Activated B cell treated with CpG ODN at 0.5 μM for 24 hours (primary cell): Measurements from ENCODE around the gene NR1H3. TPM values are rescaled to one million over a fixed set of nuclear protein-coding genes. Genes with fewer than 3 reads are reported as not detected.

Source experiments
- ATAC-seq: fragments of 200-7000 bp; cut with Tn5 transposase; one replicate; pipeline ENCODE4 v1.10.0; 2021; ENCODE audit warnings: low read depth, mild to moderate bottlenecking, moderate library complexity
- CTCF ChIA-PET: fragments of 350-600 bp; sonication (Branson Sonifier 250); formaldehyde crosslinking; loops from one replicate; lab custom pipeline; 2021; ENCODE audit warnings: antibody characterized with exemption; lab: Charles Lee
- POLR2A ChIA-PET: fragments of 350-600 bp; sonication (Branson Sonifier 250); formaldehyde crosslinking; loops from one replicate; lab custom pipeline; 2021; ENCODE audit warnings: antibody characterized with exemption; lab: Charles Lee
- DNase-seq: peaks from one replicate; pipeline ENCODE4 v3.0.0; 2022
- H3K27ac Mint-ChIP-seq: one replicate; pipeline ENCODE4 v1.8.0; 2020; ENCODE audit warnings: mixed read lengths
- H3K27me3 Mint-ChIP-seq: one replicate; pipeline ENCODE4 v1.8.0; 2021; ENCODE audit warnings: mixed read lengths
- H3K36me3 Mint-ChIP-seq: one replicate; pipeline ENCODE4 v1.8.0; 2021; ENCODE audit warnings: low read depth, mixed read lengths
- H3K4me1 Mint-ChIP-seq: one replicate; pipeline ENCODE4 v1.8.0; 2021; ENCODE audit warnings: mixed read lengths
- H3K4me3 Mint-ChIP-seq: one replicate; pipeline ENCODE4 v1.8.0; 2020; ENCODE audit warnings: mild to moderate bottlenecking, mixed read lengths
- H3K9me3 Mint-ChIP-seq: one replicate; pipeline ENCODE4 v1.8.0; 2020; ENCODE audit warnings: mixed read lengths
- CTCF ChIP-seq: fragments of 200-600 bp; IDR thresholded peaks from one replicate; pipeline ENCODE4 v1.8.0; 2022; ENCODE audit warnings: antibody characterized with exemption, mild to moderate bottlenecking
- intact Hi-C: fragments of 100-400 bp; cut with micrococcal nuclease; formaldehyde crosslinking; loops from one replicate; pipeline ENCODE4 v1.15.1; 2024
- total RNA-seq: library from RNA; stranded (reverse); gene quantifications from 2 replicates; pipeline ENCODE4 v1.2.3, GENCODE V29; 2022

The NR1H3 gene
- total RNA-seq, 1 donor from 2014 or later = 3.9 TPM

- ATAC-seq = no peak
- no peak for TF ChIP-seq CTCF
- peaks cover 35% of the 10 kb centered on the region for H3K4me1 Mint-ChIP-seq
- peak overlapping the region; percentile 100 for H3K27ac Mint-ChIP-seq
- no peak for DNase-seq
- no peaks in the 10 kb centered on the region for H3K27me3 Mint-ChIP-seq
- ChIA-PET CTCF (interaction anchor here (0.9 to 2.0 kb wide), 5 partner anchors 28 to 44 kb away, joined by 3 to 5 read pairs (median 3); partner anchors contain the start of genes ARFGAP2 and PACSIN3), POLR2A (interaction anchor here (0.6 to 3.4 kb wide), 33 partner anchors 9 to 892 kb away, joined by 3 to 77 read pairs (median 6); partner anchors contain the start of genes ACP2, AGBL2, ARFGAP2 and ARHGAP1)
- peaks cover 35% of the 10 kb centered on the region for H3K36me3 Mint-ChIP-seq
- H3K9me3 Mint-ChIP-seq = no peaks in the 10 kb centered on the region
- intact Hi-C loops = loop anchor here (1.0 to 2.0 kb wide), 3 partner anchors 33 to 427 kb away; partner anchors contain the start of genes ACP2, CELF1 and MTCH2
- H3K4me3 Mint-ChIP-seq = peak overlapping the region; percentile 99
Measured at GRCh38 chr11:47215366-47215910, 42.4 kb upstream of the NR1H3 start.

- ChIA-PET CTCF (interaction anchor here (0.7 to 2.0 kb wide), 2 partner anchors 29 to 32 kb away, joined by 3 to 5 read pairs; partner anchors contain the start of genes ACP2 and PACSIN3), POLR2A (interaction anchor here (0.6 to 3.4 kb wide), 13 partner anchors 11 to 362 kb away, joined by 3 to 77 read pairs (median 14); partner anchors contain the start of genes ACP2, ARFGAP2, CELF1 and KBTBD4)
- H3K4me1 Mint-ChIP-seq = peaks cover 35% of the 10 kb centered on the region
- no peak for TF ChIP-seq CTCF
- intact Hi-C loops = loop anchor here (1.0 kb wide), 1 partner anchor 39 kb away; no protein-coding TSS in a partner anchor
- H3K9me3 Mint-ChIP-seq = no peaks in the 10 kb centered on the region
- peaks cover 40% of the 10 kb centered on the region for H3K36me3 Mint-ChIP-seq
- no peaks in the 10 kb centered on the region for H3K27me3 Mint-ChIP-seq
- ATAC-seq (peak; percentile 38), DNase-seq (peak; percentile 42)
- H3K27ac Mint-ChIP-seq = peak overlapping the region; percentile 100
- H3K4me3 Mint-ChIP-seq = peak overlapping the region; percentile 99
Measured at GRCh38 chr11:47216121-47216798, 41.5 kb upstream of the NR1H3 start.

DNA sequence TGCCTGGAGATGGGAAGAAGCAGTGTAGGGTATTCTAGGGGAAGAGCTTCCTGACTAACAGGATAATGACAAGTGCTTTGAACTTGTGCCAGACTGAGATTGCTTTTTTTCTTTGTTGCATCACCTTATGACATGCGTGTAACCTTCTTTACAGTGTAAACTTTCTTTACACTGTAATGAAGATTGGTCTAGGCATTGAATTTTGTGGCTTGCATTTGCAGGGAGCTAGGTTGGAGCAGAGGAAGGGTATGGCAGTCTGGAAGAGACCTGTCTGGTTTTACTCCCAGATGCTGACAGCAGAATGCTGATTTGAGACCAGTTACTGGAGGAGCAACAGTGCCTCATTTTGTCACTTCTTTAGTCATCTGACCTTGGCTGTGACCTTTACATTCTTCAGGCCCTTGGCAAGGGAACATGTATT, 37.4 kb upstream of the NR1H3 start:
- CTCF ChIA-PET = interaction anchor here (1.0 kb wide), 1 partner anchor 9 kb away, joined by 3 read pairs; no protein-coding TSS in a partner anchor
- no peak for TF ChIP-seq CTCF
- Mint-ChIP-seq H3K27ac (peak overlapping the region; percentile 6), H3K9me3 (no peaks in the 10 kb centered on the region), H3K4me3 (no peak overlapping the region), H3K36me3 (peaks cover 51% of the 10 kb centered on the region), H3K27me3 (no peaks in the 10 kb centered on the region), H3K4me1 (peaks cover 34% of the 10 kb centered on the region)
- DNase-seq (no peak), ATAC-seq (no peak)
- POLR2A ChIA-PET = interaction anchor here (0.7 to 2.0 kb wide), 2 partner anchors 28 to 212 kb away, joined by 3 to 6 read pairs; partner anchors contain the start of gene ACP2
- intact Hi-C loops = no loop called here

DNA sequence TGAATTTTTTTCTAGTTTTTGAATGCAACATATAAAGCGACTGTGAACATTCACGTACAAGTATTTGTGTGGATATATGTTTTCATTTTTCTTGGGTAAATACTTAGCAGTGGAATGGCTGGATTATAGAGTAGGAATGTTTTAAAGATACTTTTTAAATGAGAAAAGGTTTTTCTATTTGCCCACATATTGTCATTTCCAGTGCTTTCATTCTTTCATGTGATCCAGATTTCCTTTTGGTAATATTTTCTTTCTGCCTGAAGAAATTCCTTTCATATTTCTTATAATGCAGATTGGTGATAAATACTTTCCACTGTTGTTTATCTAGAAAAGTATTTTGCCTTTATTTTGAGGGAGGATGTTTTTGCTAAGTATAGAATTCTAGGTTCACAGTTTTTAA, 35.1 kb upstream of the NR1H3 start:
- Mint-ChIP-seq H3K4me3 (no peak overlapping the region), H3K27me3 (no peaks in the 10 kb centered on the region), H3K36me3 (peaks cover 51% of the 10 kb centered on the region), H3K9me3 (no peaks in the 10 kb centered on the region), H3K27ac (no peak overlapping the region), H3K4me1 (peaks cover 19% of the 10 kb centered on the region)
- CTCF ChIA-PET = no interaction called here
- TF ChIP-seq CTCF = no peak
- DNase-seq = no peak
- ATAC-seq = no peak
- POLR2A ChIA-PET = interaction anchor here (0.5 to 1.3 kb wide), 3 partner anchors 11 to 30 kb away, joined by 3 to 4 read pairs (median 3); partner anchors contain the start of gene ACP2
- intact Hi-C loops = no loop called here
